Vagina (tissue), 2 donors: ENCODE data around the gene ACTL10.

Source experiments
- POLR2AphosphoS5 ChIP-seq, 2 donors: sonication (generic); formaldehyde crosslinking; IDR thresholded peaks; one replicate each; pipeline ENCODE4 v1.9.0; 2017; ENCODE audit warnings: antibody characterized with exemption in 2 of 2, mild to moderate bottlenecking in 2 of 2, low read depth in 1 of 2; ENCODE audit not compliant: insufficient read depth in 1 of 2
- TF ChIP-seq, protein P1 (sequence below), 3 experiments: fragments of 450-650 bp in 2 of 3; fragments of 200-600 bp in 1 of 3; sonication (generic) in 1 of 3; IDR thresholded peaks; one replicate each; pipeline ENCODE4 v1.5.1; 2017 to 2019; ENCODE audit warnings: antibody characterized with exemption in 3 of 3, mild to moderate bottlenecking in 2 of 3, moderate library complexity in 2 of 3

DNA sequence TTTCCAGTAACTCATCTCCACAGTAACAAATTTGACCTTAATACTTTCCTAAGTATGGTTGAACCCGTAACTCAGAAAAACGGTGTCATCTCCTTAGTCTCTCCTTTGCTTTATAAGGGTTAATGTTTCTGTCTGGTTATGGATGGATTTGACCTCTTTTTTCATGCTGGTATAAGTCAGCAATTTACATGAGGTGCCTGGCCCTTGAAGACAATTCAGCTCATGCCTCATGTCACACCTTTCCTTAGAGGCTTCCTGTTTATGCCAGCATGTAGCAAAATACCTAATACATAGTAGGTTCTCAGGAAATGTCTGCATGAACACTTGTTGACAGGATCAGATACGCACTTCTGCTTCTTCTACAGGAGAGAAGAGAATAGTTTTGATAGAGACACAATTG, 42.3 kb upstream of the ACTL10 start:
- TF ChIP-seq, protein P1, sequence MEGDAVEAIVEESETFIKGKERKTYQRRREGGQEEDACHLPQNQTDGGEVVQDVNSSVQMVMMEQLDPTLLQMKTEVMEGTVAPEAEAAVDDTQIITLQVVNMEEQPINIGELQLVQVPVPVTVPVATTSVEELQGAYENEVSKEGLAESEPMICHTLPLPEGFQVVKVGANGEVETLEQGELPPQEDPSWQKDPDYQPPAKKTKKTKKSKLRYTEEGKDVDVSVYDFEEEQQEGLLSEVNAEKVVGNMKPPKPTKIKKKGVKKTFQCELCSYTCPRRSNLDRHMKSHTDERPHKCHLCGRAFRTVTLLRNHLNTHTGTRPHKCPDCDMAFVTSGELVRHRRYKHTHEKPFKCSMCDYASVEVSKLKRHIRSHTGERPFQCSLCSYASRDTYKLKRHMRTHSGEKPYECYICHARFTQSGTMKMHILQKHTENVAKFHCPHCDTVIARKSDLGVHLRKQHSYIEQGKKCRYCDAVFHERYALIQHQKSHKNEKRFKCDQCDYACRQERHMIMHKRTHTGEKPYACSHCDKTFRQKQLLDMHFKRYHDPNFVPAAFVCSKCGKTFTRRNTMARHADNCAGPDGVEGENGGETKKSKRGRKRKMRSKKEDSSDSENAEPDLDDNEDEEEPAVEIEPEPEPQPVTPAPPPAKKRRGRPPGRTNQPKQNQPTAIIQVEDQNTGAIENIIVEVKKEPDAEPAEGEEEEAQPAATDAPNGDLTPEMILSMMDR (IDR thresholded peaks at IDR 0.05): no peak
- no peak for TF ChIP-seq POLR2AphosphoS5 (IDR thresholded peaks at IDR 0.05; ENCODE audit: insufficient read depth in 1 of 2, low read depth in 1 of 2)
